Measurements from ENCODE around the gene ARHGEF11.
A peak's percentile ranks its signal among the peaks of the same experiment; 100 is the strongest.

The ARHGEF11 gene

GRCh38 chr1:156892190-156893047 lies 153.1 kb downstream of the ARHGEF11 start:
- DNase-seq: peak; percentile 82

GRCh38 chr1:156889802-156890580 lies 155.6 kb downstream of the ARHGEF11 start:
- DNase-seq: peak; percentile 66

GRCh38 chr1:156887734-156888133 lies 157.8 kb downstream of the ARHGEF11 start:
- no peak for DNase-seq

GRCh38 chr1:156887317-156887716 lies 158.2 kb downstream of the ARHGEF11 start:
- DNase-seq: no peak

- no peak for DNase-seq
These were observed 158.8 kb downstream of the ARHGEF11 start for GRCh38 chr1:156886583-156887281.

GRCh38 chr1:156885880-156886355 lies 159.6 kb downstream of the ARHGEF11 start:
- no peak for DNase-seq

GRCh38 chr1:156885314-156885713 lies 160.2 kb downstream of the ARHGEF11 start:
- DNase-seq: no peak
